Measurements from ENCODE around the gene PLEKHS1.

DNA sequence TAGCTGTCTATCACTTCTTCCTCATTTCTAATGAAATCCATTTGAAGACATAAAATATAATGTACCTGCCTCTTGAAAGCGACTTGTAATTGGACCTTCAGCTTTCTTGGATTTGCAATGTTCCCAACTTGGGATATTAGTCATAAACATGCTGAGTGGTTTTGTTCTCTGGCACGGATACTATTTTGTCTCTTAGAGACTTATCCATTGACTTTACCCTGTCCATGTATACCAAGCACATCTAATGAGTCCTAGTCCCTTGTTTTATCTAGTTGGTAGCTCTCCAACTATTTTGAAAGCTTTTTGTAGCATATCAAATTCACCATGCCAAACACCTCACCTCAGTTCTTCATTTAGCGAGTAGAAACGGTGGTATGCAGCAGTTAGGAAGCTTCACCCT is 18.9 kb downstream of the PLEKHS1 start:
- TF ChIP-seq POLR2A (IDR thresholded peaks at IDR 0.05): no peak
- TF ChIP-seq, protein P1, sequence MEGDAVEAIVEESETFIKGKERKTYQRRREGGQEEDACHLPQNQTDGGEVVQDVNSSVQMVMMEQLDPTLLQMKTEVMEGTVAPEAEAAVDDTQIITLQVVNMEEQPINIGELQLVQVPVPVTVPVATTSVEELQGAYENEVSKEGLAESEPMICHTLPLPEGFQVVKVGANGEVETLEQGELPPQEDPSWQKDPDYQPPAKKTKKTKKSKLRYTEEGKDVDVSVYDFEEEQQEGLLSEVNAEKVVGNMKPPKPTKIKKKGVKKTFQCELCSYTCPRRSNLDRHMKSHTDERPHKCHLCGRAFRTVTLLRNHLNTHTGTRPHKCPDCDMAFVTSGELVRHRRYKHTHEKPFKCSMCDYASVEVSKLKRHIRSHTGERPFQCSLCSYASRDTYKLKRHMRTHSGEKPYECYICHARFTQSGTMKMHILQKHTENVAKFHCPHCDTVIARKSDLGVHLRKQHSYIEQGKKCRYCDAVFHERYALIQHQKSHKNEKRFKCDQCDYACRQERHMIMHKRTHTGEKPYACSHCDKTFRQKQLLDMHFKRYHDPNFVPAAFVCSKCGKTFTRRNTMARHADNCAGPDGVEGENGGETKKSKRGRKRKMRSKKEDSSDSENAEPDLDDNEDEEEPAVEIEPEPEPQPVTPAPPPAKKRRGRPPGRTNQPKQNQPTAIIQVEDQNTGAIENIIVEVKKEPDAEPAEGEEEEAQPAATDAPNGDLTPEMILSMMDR (IDR thresholded peaks at IDR 0.05 in 8 of 11, conservative IDR thresholded peaks at IDR 0.05 in 3 of 11): no peak

All from spleen (tissue), 7 donors.